HG03066 (cell line): ENCODE data around the gene UBQLN2.
"Not testable (repeated sequence)": the region's sequence is repeated elsewhere in the genome, so short reads cannot be mapped to it uniquely, and the experiment has no call there.

Source experiments
- ATAC-seq: cut with Tn5 transposase; IDR thresholded peaks from one replicate; pipeline ENCODE4 v1.9.1; 2021; ENCODE audit warnings: low read depth; ENCODE audit not compliant: unreplicated experiment

UBQLN2 gene

GRCh38 chrX:56563231-56564161 lies at the start of gene UBQLN2:
UBQLN2 (plus strand) TSS chrX:56563627; CDS start chrX:56563874, 247 bp downstream.
- ATAC-seq: peak; percentile 61

DNA sequence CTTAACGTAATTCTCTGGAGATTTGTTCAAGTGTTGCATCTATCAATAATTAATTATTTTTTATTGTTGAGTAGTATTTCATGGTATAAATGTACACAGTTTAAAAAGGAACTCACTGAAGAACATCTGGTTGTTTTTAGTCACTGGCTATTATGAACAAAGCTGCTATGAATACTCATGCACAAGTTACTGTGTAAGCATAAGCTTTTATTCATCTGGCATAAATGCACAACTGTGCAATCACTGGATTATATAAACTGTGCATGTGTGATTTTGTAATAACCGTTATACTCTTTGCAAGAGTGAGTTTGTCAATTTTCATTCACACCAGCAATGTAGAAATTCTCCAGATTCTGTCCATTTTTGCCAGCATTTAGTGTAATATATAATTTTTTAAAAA lies 43.8 kb upstream of the UBQLN2 start:
- ATAC-seq: no peak

DNA sequence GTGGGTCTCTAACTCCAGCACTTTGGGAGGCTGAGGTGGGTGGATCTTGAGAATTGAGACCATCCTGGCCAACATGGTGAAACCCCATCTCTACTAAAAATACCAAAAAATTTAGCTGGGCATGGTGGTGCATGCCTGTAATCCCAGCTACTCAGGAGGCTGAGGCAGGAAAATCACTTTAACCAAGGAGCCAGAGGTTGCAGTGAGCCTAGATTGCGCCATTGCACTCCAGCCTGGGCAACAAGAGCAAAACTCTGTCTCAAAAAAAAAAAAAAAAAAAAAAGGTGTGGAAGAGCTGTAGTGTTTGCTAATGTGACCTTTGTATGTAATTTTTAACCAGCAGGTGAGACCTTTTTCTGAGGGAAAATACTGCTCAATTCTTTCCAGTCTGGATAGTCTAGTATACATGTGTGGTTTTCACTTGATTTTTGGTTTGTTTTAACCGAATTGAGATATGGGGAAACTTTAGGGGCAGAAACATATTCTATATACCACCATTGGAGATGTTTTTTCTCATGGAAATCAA lies 33.9 kb upstream of the UBQLN2 start:
- ATAC-seq: not testable (repeated sequence)

DNA sequence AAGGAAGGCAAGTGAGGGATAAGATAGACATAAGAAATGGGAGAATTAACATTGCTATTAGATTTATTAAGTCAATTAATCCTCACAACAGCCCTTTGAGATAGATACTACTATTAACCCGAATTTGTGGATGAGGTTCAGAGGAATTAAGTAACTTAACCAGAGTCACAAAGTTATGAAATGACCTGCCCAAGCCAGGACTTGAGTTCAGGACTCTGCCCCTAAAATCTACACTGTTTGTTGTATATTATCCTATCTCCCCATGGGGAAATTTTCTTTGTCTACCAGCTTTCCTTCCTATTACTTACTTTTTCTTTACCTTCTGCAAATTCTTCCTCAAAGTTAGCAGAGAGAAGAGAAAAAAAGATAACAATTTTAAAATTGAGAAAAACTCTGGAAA lies 33.4 kb upstream of the UBQLN2 start:
- ATAC-seq: no peak

DNA sequence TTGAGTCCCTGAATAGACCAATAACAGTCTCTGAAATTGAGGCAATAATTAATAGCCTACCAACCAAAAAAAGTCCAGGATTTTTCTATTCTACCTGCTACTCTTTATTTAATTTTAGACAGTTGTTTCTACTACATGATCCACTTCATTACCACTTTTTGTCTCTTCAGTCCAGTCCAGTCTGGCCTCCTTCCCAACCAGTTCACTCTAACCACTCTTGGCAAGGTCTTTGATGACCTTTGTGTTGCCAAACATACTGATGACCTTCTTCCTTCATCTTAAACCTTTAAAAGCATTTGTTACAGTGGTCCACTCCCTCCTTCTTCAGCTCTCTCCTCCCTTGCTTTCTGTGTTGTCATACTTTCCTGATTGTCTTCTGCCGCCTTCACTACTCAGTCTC lies 12.8 kb upstream of the UBQLN2 start:
- no peak for ATAC-seq

GRCh38 chrX:56554870-56555269 lies 8.6 kb upstream of the UBQLN2 start:
- ATAC-seq: no peak

DNA sequence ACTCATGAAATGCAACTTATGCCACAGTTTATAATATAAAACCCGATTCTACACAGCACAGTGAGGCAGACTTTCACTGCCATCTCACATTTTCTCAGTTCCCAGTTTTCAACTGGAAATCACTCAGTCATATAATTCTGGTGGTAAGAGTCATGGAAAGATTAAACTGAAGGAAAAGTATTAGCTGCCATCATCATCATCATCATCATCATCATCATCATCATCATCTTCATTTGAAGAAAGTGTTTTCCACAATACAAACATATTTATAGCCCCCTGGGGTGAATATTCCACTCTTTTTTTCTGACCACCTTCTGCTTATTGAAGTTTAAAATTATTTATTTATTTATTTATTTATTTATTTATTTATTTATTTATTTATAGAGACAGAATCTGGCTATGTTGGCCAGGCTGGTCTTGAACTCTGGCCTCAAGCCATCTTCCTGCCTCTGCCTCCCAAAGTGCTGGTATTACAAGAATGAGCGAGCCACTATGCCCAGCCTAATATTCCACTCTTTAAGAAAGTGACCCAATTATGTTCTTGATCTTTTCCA lies 6.0 kb upstream of the UBQLN2 start:
- no peak for ATAC-seq

- no peak for ATAC-seq
Measured at GRCh38 chrX:56564164-56564885, 898 bp downstream of the UBQLN2 start.

DNA sequence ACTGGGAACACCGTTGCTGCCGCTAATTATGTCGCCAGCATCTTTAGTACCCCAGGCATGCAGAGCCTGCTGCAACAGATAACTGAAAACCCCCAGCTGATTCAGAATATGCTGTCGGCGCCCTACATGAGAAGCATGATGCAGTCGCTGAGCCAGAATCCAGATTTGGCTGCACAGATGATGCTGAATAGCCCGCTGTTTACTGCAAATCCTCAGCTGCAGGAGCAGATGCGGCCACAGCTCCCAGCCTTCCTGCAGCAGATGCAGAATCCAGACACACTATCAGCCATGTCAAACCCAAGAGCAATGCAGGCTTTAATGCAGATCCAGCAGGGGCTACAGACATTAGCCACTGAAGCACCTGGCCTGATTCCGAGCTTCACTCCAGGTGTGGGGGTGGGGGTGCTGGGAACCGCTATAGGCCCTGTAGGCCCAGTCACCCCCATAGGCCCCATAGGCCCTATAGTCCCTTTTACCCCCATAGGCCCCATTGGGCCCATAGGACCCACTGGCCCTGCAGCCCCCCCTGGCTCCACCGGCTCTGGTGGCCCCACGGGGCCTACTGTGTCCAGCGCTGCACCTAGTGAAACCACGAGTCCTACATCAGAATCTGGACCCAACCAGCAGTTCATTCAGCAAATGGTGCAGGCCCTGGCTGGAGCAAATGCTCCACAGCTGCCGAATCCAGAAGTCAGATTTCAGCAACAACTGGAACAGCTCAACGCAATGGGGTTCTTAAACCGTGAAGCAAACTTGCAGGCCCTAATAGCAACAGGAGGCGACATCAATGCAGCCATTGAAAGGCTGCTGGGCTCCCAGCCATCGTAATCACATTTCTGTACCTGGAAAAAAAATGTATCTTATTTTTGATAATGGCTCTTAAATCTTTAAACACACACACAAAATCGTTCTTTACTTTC lies 1.8 kb downstream of the UBQLN2 start:
- ATAC-seq: no peak

DNA sequence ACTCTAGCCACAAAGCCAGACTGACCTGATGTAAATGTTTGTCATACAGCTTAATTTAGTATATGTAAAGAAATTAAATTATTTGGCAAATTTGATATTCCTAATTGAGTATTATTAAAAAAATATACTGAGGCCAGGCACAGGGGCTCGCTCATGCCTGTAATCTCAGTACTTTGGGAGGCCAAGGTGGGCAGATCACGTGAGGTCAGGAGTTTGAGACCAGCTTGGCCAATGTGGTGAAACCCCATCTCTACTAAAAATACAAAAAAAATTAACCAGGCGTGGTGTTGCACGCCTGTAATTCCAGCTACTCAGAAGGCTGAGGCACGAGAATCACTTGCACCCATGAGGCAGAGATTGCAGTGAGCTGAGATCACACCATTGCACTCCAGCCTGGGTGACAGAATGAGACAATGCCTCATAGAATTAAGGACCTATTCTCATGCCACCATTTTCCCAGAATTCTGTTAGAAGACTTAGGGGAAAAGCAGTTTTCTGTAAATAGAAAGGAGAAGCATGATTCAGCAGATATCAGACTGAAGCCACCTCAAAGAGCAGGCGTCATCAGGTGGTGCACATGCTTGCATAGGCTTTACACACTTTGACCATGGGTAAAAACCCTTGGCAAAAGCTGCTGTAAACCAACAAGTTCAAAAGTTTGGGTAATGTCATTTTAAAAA lies 6.1 kb downstream of the UBQLN2 start:
- no peak for ATAC-seq

- ATAC-seq: no peak
Measured at GRCh38 chrX:56572975-56573374, 9.5 kb downstream of the UBQLN2 start.

DNA sequence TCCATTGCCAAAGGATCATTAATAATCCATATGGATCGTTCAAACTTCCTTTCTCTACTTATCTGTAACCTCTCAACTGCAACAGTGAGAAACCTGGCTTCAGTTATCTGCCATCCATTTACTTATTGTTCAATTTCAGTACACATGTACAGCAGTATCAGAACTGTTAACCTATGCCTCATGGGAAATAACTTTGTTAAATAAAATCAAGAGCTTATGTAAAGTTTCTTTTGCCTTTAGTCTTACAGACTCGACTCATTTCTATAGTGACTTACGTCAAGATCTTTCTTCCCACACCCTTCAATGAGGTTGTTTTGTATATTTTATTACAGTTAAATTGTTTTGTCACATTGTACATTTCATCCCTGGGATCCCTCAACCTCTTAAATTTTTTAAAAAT lies 11.4 kb downstream of the UBQLN2 start:
- no peak for ATAC-seq

DNA sequence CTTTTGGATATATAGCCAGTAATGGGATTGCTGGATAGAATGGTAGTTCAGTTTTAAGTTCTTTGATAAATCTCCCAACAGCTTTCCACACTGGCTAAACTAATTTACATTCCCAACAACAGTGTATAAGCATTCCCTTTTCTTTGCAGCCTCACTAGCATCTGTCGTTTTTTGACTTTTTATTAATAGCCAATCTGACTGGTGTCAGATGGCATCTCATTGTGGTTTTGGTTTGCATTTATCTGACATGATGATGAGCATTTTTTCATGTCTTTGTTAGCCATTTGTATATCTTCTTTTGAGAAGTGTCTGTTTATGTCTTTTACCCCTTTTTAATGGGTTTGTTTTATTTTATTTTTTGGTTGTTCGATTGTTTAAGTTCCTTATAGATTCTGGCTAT lies 13.3 kb downstream of the UBQLN2 start:
- ATAC-seq: no peak

GRCh38 chrX:56588397-56589188 lies 25.2 kb downstream of the UBQLN2 start:
- ATAC-seq: no peak

- ATAC-seq: not testable (repeated sequence)
Measured at GRCh38 chrX:56591830-56592229, 28.4 kb downstream of the UBQLN2 start.

DNA sequence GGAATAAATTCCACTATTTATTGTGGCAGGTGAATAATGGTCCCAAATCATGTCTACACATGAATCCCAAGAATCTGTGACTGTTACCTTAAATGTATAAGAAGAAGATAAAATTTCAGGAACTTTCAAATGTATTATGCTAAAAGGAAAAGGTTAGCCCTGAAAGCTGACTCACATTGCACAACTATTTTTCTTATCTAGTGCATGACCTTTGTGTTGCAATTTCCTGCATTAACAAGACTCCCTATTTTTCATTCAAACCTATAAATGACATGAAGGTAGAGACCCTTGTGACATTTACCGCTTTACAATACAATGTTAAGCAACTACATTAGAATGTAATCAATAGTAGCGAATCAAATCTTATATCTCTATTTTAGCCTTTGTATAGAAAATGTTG lies 36.7 kb downstream of the UBQLN2 start:
- no peak for ATAC-seq

GRCh38 chrX:56600987-56601386 lies 37.6 kb downstream of the UBQLN2 start:
- ATAC-seq: no peak

DNA sequence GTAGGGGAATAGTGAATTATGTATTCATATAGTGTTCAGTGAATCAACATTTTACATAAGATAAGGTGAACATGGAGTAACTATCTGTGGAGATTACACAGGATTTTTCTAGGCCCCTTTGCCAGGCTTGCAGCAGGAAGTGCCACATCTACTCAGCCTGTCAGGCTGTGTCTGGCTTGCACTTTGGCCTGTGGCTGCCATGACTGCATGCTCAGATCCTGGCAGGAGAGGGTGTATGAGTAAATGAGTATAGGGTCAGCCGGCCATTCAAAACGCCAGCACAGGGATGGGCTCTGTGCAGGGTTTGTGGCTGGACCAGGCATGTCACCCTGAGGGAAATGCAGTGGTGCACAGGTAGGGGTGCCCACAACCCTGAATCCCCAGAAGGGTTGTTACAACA lies 51.9 kb downstream of the UBQLN2 start:
- ATAC-seq: no peak
